GM12872 (cell line): ENCODE results near the gene AKNAD1.

Experiments used
- CTCF ChIP-seq: IDR thresholded peaks from 3 replicates; pipeline ENCODE4 v1.5.1; 2011; ENCODE audit warnings: low read depth, mild to moderate bottlenecking, low read length, moderate library complexity; ENCODE audit not compliant: insufficient read depth

Gene AKNAD1

GRCh38 chr1:108823632-108824031, 33.3 kb downstream of the AKNAD1 start:
- no peak for TF ChIP-seq CTCF

GRCh38 chr1:108819878-108820277, 37.0 kb downstream of the AKNAD1 start:
- no peak for TF ChIP-seq CTCF

- TF ChIP-seq CTCF = no peak
Observed at GRCh38 chr1:108817811-108818210, 39.1 kb downstream of the AKNAD1 start.

GRCh38 chr1:108817016-108817415, 39.9 kb downstream of the AKNAD1 start:
- TF ChIP-seq CTCF = no peak

GRCh38 chr1:108816049-108816893, 40.6 kb downstream of the AKNAD1 start:
- TF ChIP-seq CTCF = no peak

- no peak for TF ChIP-seq CTCF
Observed at GRCh38 chr1:108815566-108815965, 41.3 kb downstream of the AKNAD1 start.

GRCh38 chr1:108814343-108815125, 42.4 kb downstream of the AKNAD1 start:
- TF ChIP-seq CTCF = no peak
